BJ (cell line): Measurements from ENCODE around the gene ZNF138. TPM values are rescaled to one million over a fixed set of nuclear protein-coding genes. Genes with fewer than 3 reads are reported as not detected.

ENCODE experiments used
- CTCF ChIA-PET: fragments of 350-600 bp; formaldehyde crosslinking; extraction: SDS; loops from one replicate; lab custom pipeline; 2021; ENCODE audit warnings: antibody characterized with exemption, inconsistent platforms; lab: Yijun Ruan, JAX
- POLR2A ChIA-PET: fragments of 300-600 bp; sonication (Branson Sonifier 250); formaldehyde crosslinking; extraction: SDS; loops from one replicate; lab custom pipeline; 2021; ENCODE audit warnings: antibody characterized with exemption; lab: Charles Lee
- DNase-seq: peaks from one replicate; pipeline ENCODE4 v3.0.0-alpha.2; 2011; ENCODE audit warnings: low read depth
- H3K27me3 ChIP-seq: 2 replicates; pipeline ENCODE4 v1.6.0; 2011; ENCODE audit warnings: low read length; ENCODE audit not compliant: control insufficient read depth, insufficient read depth
- H3K36me3 ChIP-seq: 2 replicates; pipeline ENCODE4 v1.5.1; 2011; ENCODE audit warnings: low read length; ENCODE audit not compliant: control insufficient read depth, insufficient read depth
- H3K4me3 ChIP-seq: 2 replicates; pipeline ENCODE4 v1.5.1; 2011; ENCODE audit warnings: low read depth, mild to moderate bottlenecking, control low read depth, low read length
- CTCF ChIP-seq: IDR thresholded peaks from 2 replicates; pipeline ENCODE4 v1.5.1; 2011; ENCODE audit warnings: low read depth, mild to moderate bottlenecking, control low read depth, inconsistent platforms, low read length, moderate library complexity; ENCODE audit not compliant: insufficient read depth
- polyA plus RNA-seq: library from polyadenylated mRNA; depleted of rRNA; stranded (reverse); fragments of >200 nt; gene quantifications from 2 replicates; pipeline ENCODE4 v1.2.3, GENCODE V29; 2011

Gene ZNF138
- polyA plus RNA-seq, 1 experiment = 1.3 TPM

- no peak for TF ChIP-seq CTCF
- Histone ChIP-seq H3K4me3 (no peak overlapping the region), H3K27me3 (no peaks in the 10 kb centered on the region), H3K36me3 (no peaks in the 10 kb centered on the region)
- POLR2A ChIA-PET = no interaction called here
- CTCF ChIA-PET = no interaction called here
- DNase-seq = no peak
Observed at GRCh38 chr7:64869121-64869725, 75.0 kb downstream of the ZNF138 start.

- Histone ChIP-seq H3K4me3 (no peak overlapping the region), H3K36me3 (no peaks in the 10 kb centered on the region), H3K27me3 (no peaks in the 10 kb centered on the region)
- CTCF ChIA-PET = no interaction called here
- TF ChIP-seq CTCF = no peak
- POLR2A ChIA-PET = no interaction called here
- DNase-seq = no peak
Observed at GRCh38 chr7:64869912-64870562, 75.8 kb downstream of the ZNF138 start.

- no peaks in the 10 kb centered on the region for H3K36me3 ChIP-seq
- no peaks in the 10 kb centered on the region for H3K27me3 ChIP-seq
- no peak for TF ChIP-seq CTCF
- H3K4me3 ChIP-seq = no peak overlapping the region
- CTCF ChIA-PET = no interaction called here
- DNase-seq = no peak
- POLR2A ChIA-PET = no interaction called here
Observed at GRCh38 chr7:64870656-64871055, 76.4 kb downstream of the ZNF138 start.

GRCh38 chr7:64871761-64872160, 77.5 kb downstream of the ZNF138 start:
- POLR2A ChIA-PET = no interaction called here
- Histone ChIP-seq H3K36me3 (no peaks in the 10 kb centered on the region), H3K27me3 (no peaks in the 10 kb centered on the region), H3K4me3 (no peak overlapping the region)
- no peak for DNase-seq
- CTCF ChIA-PET = no interaction called here
- TF ChIP-seq CTCF = no peak

- TF ChIP-seq CTCF = no peak
- CTCF ChIA-PET = no interaction called here
- Histone ChIP-seq H3K4me3 (no peak overlapping the region), H3K27me3 (no peaks in the 10 kb centered on the region), H3K36me3 (no peaks in the 10 kb centered on the region)
- POLR2A ChIA-PET = no interaction called here
- DNase-seq = no peak
Observed at GRCh38 chr7:64872351-64873154, 78.3 kb downstream of the ZNF138 start.
